ENCODE data around the gene MTFR2. TPM values are rescaled to one million over a fixed set of nuclear protein-coding genes. Genes with fewer than 3 reads are reported as not detected.
A peak's percentile ranks its signal among the peaks of the same experiment; 100 is the strongest.

Gene MTFR2
- total and polyA plus RNA-seq, 2 experiments from 2014 or later = 2.5 TPM; not detected in 1

DNA sequence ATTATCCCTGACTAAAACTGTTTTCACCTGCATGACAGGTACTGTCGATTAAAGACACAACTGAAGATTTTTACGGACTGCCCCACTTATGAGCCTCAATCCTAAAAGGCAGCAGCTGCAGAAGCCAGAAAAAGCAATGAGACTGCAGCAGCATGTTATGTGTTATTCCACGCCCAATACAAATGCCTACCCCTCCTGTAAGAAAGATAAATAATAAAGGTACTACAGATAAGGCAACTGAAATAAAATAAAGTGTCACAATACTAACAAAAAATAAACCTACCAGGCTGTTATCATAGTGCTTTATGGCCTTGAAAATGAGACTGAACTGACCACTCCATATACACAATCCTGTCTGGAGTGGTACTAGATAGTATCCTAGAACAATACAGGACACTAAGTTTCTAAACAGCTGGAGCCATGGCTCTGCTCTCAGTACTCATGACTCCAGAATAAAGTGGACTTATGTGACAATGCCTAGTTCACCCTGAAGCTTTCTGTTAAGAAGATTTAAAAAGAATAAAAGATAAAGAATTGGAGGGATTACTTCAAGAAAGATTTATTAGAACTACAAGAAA lies 30.0 kb upstream of the MTFR2 start:
- no peak overlapping the region for H3K9ac ChIP-seq
- 98 to 100% methylated on average over 3 of the region's 3 CpGs for WGBS, 2 experiments (ENCODE audit: low coverage in 1 of 2, low lambda C conversion rate in 2 of 2, missing lambda C conversion rate in 2 of 2)
- no peak overlapping the region for H3K4me2 ChIP-seq (ENCODE audit: unreplicated experiment)
- H3F3A ChIP-seq (ENCODE audit: insufficient read depth) = peaks cover 13% of the 10 kb centered on the region
- in situ Hi-C loops (cut with MboI) = no loop called here
- H3K36me3 ChIP-seq (ENCODE audit: low read depth) = peaks cover 39% of the 10 kb centered on the region
- peaks cover 98% of the 10 kb centered on the region for H3K79me2 ChIP-seq (ENCODE audit: insufficient read depth)
- no peaks in the 10 kb centered on the region for H3K27me3 ChIP-seq (replicated peaks; ENCODE audit: insufficient read depth)
- no peak overlapping the region for H3K27ac ChIP-seq
- no peaks in the 10 kb centered on the region for H3K9me3 ChIP-seq (ENCODE audit: low read depth)
- TF ChIP-seq EZH2phosphoT487 (IDR thresholded peaks at IDR 0.05; ENCODE audit: insufficient read depth, low read depth) = no peak
- TF ChIP-seq EZH2 (IDR thresholded peaks at IDR 0.05; ENCODE audit: insufficient read depth, poor library complexity, severe bottlenecking) = no peak
- H2AFZ ChIP-seq = no peak overlapping the region
- no peak overlapping the region; the same call in 1 of the 2 replicates for H3K4me3 ChIP-seq
- H3K9me2 ChIP-seq (ENCODE audit: insufficient read depth) = no peaks in the 10 kb centered on the region
- no peak for DNase-seq
- H4K20me1 ChIP-seq (ENCODE audit: insufficient read depth) = peaks cover 31% of the 10 kb centered on the region
- peaks cover 54% of the 10 kb centered on the region for H3K4me1 ChIP-seq (ENCODE audit: insufficient read depth)

DNA sequence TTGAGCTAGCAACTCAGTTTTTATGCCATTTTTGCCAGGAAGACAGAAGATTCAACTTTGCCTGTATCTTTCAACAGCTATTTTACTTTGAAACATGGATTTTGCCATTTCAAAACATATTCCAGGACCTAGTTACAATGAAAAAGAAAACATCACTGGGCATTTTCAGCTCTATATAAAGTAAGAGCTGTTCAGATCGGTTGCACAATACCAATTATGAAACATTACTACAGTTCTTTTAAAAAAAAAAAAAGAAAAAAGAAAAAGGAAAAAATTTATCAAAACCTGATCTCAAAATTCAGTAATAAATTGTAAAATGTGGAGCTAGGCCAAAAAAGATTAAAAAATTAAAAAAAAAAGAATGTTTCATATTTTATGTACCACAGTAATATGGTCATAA lies 24.0 kb upstream of the MTFR2 start:
- Histone ChIP-seq H3K36me3 (ENCODE audit: low read depth) (peaks cover 81% of the 10 kb centered on the region), H3K4me2 (ENCODE audit: unreplicated experiment) (no peak overlapping the region), H4K20me1 (ENCODE audit: insufficient read depth) (no peaks in the 10 kb centered on the region), H3K4me3 (no peak overlapping the region), H3K9ac (no peak overlapping the region), H3K9me2 (ENCODE audit: insufficient read depth) (no peaks in the 10 kb centered on the region), H3F3A (ENCODE audit: insufficient read depth) (peaks cover 12% of the 10 kb centered on the region; the same call in 1 of the 2 replicates), H3K79me2 (ENCODE audit: insufficient read depth) (peaks cover 98% of the 10 kb centered on the region), H2AFZ (no peak overlapping the region), H3K27me3 (replicated peaks; ENCODE audit: insufficient read depth) (no peaks in the 10 kb centered on the region), H3K9me3 (ENCODE audit: low read depth) (no peaks in the 10 kb centered on the region), H3K4me1 (ENCODE audit: insufficient read depth) (peaks cover 13% of the 10 kb centered on the region), H3K27ac (no peak overlapping the region)
- 93 to 96% methylated on average over 1 of the region's 1 CpG for WGBS, 2 experiments (ENCODE audit: low coverage in 1 of 2, low lambda C conversion rate in 2 of 2, missing lambda C conversion rate in 2 of 2)
- TF ChIP-seq EZH2phosphoT487 (IDR thresholded peaks at IDR 0.05; ENCODE audit: insufficient read depth, low read depth) = no peak
- in situ Hi-C loops (cut with MboI) = no loop called here
- peak; percentile 39 for DNase-seq

DNA sequence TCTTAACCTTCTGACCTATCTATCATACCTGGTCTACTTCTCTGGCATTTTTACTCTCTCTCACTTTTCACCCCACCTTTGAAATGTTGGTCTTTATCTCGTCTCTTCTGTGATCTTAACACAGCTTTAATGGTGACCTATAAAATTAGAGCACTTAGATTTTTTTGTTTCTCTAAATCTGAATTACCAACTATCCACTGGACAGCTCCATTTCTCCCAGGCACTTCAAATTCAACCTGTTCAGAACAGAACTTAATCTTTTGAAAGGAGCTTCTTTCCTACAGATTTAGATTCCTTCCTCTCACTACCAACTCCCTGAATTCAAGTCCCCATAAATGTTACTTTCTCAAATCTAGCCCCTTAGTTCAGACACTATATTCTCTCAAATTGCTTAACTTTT lies 15.0 kb upstream of the MTFR2 start:
- TF ChIP-seq EZH2 (IDR thresholded peaks at IDR 0.05; ENCODE audit: insufficient read depth, poor library complexity, severe bottlenecking) (no peak), EZH2phosphoT487 (IDR thresholded peaks at IDR 0.05; ENCODE audit: insufficient read depth, low read depth) (no peak)
- Histone ChIP-seq H3K4me1 (ENCODE audit: insufficient read depth) (no peaks in the 10 kb centered on the region), H3K27me3 (replicated peaks; ENCODE audit: insufficient read depth) (no peaks in the 10 kb centered on the region), H3K79me2 (ENCODE audit: insufficient read depth) (peaks cover 99% of the 10 kb centered on the region), H3K4me2 (ENCODE audit: unreplicated experiment) (no peak overlapping the region), H3F3A (ENCODE audit: insufficient read depth) (peaks cover 16% of the 10 kb centered on the region; the same call in 1 of the 2 replicates), H3K36me3 (ENCODE audit: low read depth) (peaks cover 89% of the 10 kb centered on the region), H3K9me3 (ENCODE audit: low read depth) (no peaks in the 10 kb centered on the region), H3K27ac (no peak overlapping the region), H3K9ac (no peak overlapping the region), H3K9me2 (ENCODE audit: insufficient read depth) (no peaks in the 10 kb centered on the region), H2AFZ (no peak overlapping the region), H3K4me3 (no peak overlapping the region), H4K20me1 (ENCODE audit: insufficient read depth) (no peaks in the 10 kb centered on the region)
- DNase-seq = no peak
- 97 to 100% methylated on average over 1 of the region's 1 CpG for WGBS, 2 experiments (ENCODE audit: low coverage in 1 of 2, low lambda C conversion rate in 2 of 2, missing lambda C conversion rate in 2 of 2)
- in situ Hi-C loops (cut with MboI) = no loop called here

DNA sequence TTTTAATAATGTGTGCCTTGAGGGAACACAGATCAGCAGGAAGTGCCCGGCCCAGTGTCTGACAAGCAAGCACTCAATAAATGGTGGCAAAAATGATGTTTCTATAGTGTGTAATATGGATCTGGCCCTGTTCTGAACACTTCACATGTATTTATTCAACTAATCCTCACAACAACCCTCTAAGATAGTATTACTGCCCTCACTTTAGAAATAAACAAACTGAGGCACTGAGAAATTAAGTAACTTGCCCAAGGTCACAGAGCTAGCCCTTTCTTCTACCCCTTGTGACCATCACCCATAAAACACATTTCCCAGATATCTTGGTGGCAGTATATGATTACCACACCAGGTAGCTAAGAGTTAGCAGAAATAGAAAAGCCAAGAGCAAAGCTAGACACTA lies 12.8 kb upstream of the MTFR2 start:
- no peaks in the 10 kb centered on the region for H3K4me1 ChIP-seq (ENCODE audit: insufficient read depth)
- peaks cover 33% of the 10 kb centered on the region; the same call in 1 of the 2 replicates for H3F3A ChIP-seq (ENCODE audit: insufficient read depth)
- WGBS, 2 experiments (ENCODE audit: low coverage in 1 of 2, low lambda C conversion rate in 2 of 2, missing lambda C conversion rate in 2 of 2) = 92 to 100% methylated on average over 1 of the region's 1 CpG
- H3K4me2 ChIP-seq (ENCODE audit: unreplicated experiment) = no peak overlapping the region
- peaks cover 81% of the 10 kb centered on the region for H3K79me2 ChIP-seq (ENCODE audit: insufficient read depth)
- H3K4me3 ChIP-seq = no peak overlapping the region
- H3K27ac ChIP-seq = no peak overlapping the region
- no peak for DNase-seq
- in situ Hi-C loops (cut with MboI) = no loop called here
- no peaks in the 10 kb centered on the region for H3K9me2 ChIP-seq (ENCODE audit: insufficient read depth)
- TF ChIP-seq EZH2 (IDR thresholded peaks at IDR 0.05; ENCODE audit: insufficient read depth, poor library complexity, severe bottlenecking) = no peak
- no peak for TF ChIP-seq EZH2phosphoT487 (IDR thresholded peaks at IDR 0.05; ENCODE audit: insufficient read depth, low read depth)
- no peaks in the 10 kb centered on the region for H4K20me1 ChIP-seq (ENCODE audit: insufficient read depth)
- no peak overlapping the region for H2AFZ ChIP-seq
- peaks cover 89% of the 10 kb centered on the region for H3K36me3 ChIP-seq (ENCODE audit: low read depth)
- no peaks in the 10 kb centered on the region for H3K9me3 ChIP-seq (ENCODE audit: low read depth)
- no peak overlapping the region for H3K9ac ChIP-seq
- H3K27me3 ChIP-seq (replicated peaks; ENCODE audit: insufficient read depth) = no peaks in the 10 kb centered on the region

Measured in GM23248 (cell line).